Neural cell (in vitro differentiated cells): ENCODE measurements around the gene MTHFD1. TPM values are rescaled to one million over a fixed set of nuclear protein-coding genes. Genes with fewer than 3 reads are reported as not detected.

Experiments
- H2AFZ ChIP-seq: fragments of 200-600, 300-800 bp; sonication (generic), shearing (Covaris generic); 2 replicates; pipeline ENCODE4 v1.6.0; 2014; ENCODE audit warnings: low read depth, mild to moderate bottlenecking, antibody characterized with exemption, low read length, moderate library complexity
- H3F3A ChIP-seq: fragments of 200-600 bp; shearing (Covaris generic); 2 replicates; pipeline ENCODE4 v1.6.1; 2016; ENCODE audit warnings: mild to moderate bottlenecking, moderate library complexity, mixed read lengths, antibody characterized with exemption, low read length; ENCODE audit not compliant: insufficient read depth, poor library complexity, severe bottlenecking
- H3K27ac ChIP-seq: fragments of 200-600, 300-800 bp; sonication (generic), shearing (Covaris generic); 2 replicates; pipeline ENCODE4 v1.5.1; 2014; ENCODE audit warnings: mild to moderate bottlenecking, low read length, moderate library complexity
- H3K27me3 ChIP-seq: fragments of 300-800, 200-600 bp; sonication (generic), shearing (Covaris generic); 2 replicates; pipeline ENCODE4 v1.6.0; 2014; ENCODE audit warnings: mild to moderate bottlenecking, low read depth, low read length, moderate library complexity; ENCODE audit not compliant: insufficient read depth
- H3K36me3 ChIP-seq: fragments of 300-800, 200-600 bp; sonication (generic), shearing (Covaris generic); 2 replicates; pipeline ENCODE4 v1.5.1; 2014; ENCODE audit warnings: mild to moderate bottlenecking, antibody characterized with exemption, low read length, moderate library complexity; ENCODE audit not compliant: insufficient read depth
- H3K4me2 ChIP-seq: fragments of 300-800, 200-600 bp; sonication (generic), shearing (Covaris generic); 2 replicates; pipeline ENCODE4 v1.6.0; 2014; ENCODE audit warnings: mild to moderate bottlenecking, low read length
- H3K4me3 ChIP-seq: fragments of 300-800, 200-600 bp; sonication (generic), shearing (Covaris generic); 2 replicates; pipeline ENCODE4 v1.5.1; 2014; ENCODE audit warnings: mild to moderate bottlenecking, low read length, moderate library complexity
- H3K79me2 ChIP-seq: fragments of 200-600 bp; shearing (Covaris generic); replicated peaks from 2 replicates; pipeline ENCODE4 v1.6.0; 2014; ENCODE audit warnings: mild to moderate bottlenecking, low read length, moderate library complexity; ENCODE audit not compliant: insufficient read depth
- H3K9ac ChIP-seq: fragments of 300-800, 200-600 bp; sonication (generic), shearing (Covaris generic); 2 replicates; pipeline ENCODE4 v1.6.1; 2016; ENCODE audit warnings: mild to moderate bottlenecking, low read length, mixed read lengths
- H3K9me2 ChIP-seq: fragments of 200-600 bp; shearing (Covaris generic); 2 replicates; pipeline ENCODE4 v1.6.1; 2016; ENCODE audit warnings: mild to moderate bottlenecking, low read length, mixed read lengths; ENCODE audit not compliant: insufficient read depth
- H3K9me3 ChIP-seq: fragments of 200-600, 300-800 bp; sonication (generic), shearing (Covaris generic); 2 replicates; pipeline ENCODE4 v1.6.1; 2016; ENCODE audit warnings: mild to moderate bottlenecking, mixed run types, low read length, moderate library complexity, mixed read lengths
- H4K20me1 ChIP-seq: fragments of 200-600 bp; shearing (Covaris generic); 2 replicates; pipeline ENCODE4 v1.6.1; 2016; ENCODE audit warnings: mild to moderate bottlenecking, mixed run types; ENCODE audit not compliant: insufficient read depth
- CTCF ChIP-seq: fragments of 450-650 bp; IDR thresholded peaks from 2 replicates; pipeline ENCODE4 v1.5.1; 2014; ENCODE audit warnings: antibody characterized with exemption, mild to moderate bottlenecking, moderate library complexity; ENCODE audit not compliant: poor library complexity, severe bottlenecking
- EP300 ChIP-seq: fragments of 450-650 bp; conservative IDR thresholded peaks from 2 replicates; pipeline ENCODE4 v1.6.1; 2014; ENCODE audit warnings: antibody characterized with exemption, mild to moderate bottlenecking, moderate library complexity; ENCODE audit not compliant: poor library complexity, severe bottlenecking
- POLR2AphosphoS5 ChIP-seq: IDR thresholded peaks from 2 replicates; pipeline ENCODE4 v1.6.1; 2012
- RAD21 ChIP-seq: fragments of 450-650 bp; conservative IDR thresholded peaks from 2 replicates; pipeline ENCODE4 v1.6.1; 2014; ENCODE audit warnings: antibody characterized with exemption, mild to moderate bottlenecking, moderate library complexity
- REST ChIP-seq: IDR thresholded peaks from 2 replicates; pipeline ENCODE4 v1.6.1; 2012; ENCODE audit warnings: borderline replicate concordance
- SMC3 ChIP-seq: fragments of 450-650 bp; conservative IDR thresholded peaks from 2 replicates; pipeline ENCODE4 v1.6.1; 2014; ENCODE audit warnings: antibody characterized with exemption, mild to moderate bottlenecking, moderate library complexity; ENCODE audit not compliant: poor library complexity
- TAF1 ChIP-seq: IDR thresholded peaks from 2 replicates; pipeline ENCODE4 v1.6.1; 2012; ENCODE audit warnings: low read depth
- polyA plus RNA-seq: library from polyadenylated mRNA; depleted of rRNA; stranded (reverse); fragments of >200 nt; gene quantifications from 2 replicates; pipeline ENCODE4 v1.2.3, GENCODE V29; 2014

The MTHFD1 gene
- polyA plus RNA-seq, 1 donor from 2014 or later: 5.4 TPM

- Histone ChIP-seq H3K9me3 (no peaks in the 10 kb centered on the region), H3K9me2 (no peaks in the 10 kb centered on the region), H4K20me1 (no peaks in the 10 kb centered on the region), H2AFZ (no peak overlapping the region), H3K27ac (no peak overlapping the region), H3K36me3 (no peaks in the 10 kb centered on the region), H3K4me3 (no peak overlapping the region), H3K9ac (no peak overlapping the region), H3K79me2 (no peaks in the 10 kb centered on the region), H3K27me3 (no peaks in the 10 kb centered on the region), H3F3A (no peaks in the 10 kb centered on the region), H3K4me2 (no peak overlapping the region)
- TF ChIP-seq EP300: no peak
- TF ChIP-seq RAD21: no peak
- TF ChIP-seq CTCF: no peak
- no peak for TF ChIP-seq POLR2AphosphoS5
- no peak for TF ChIP-seq REST
- no peak for TF ChIP-seq TAF1
Measured at GRCh38 chr14:64412237-64412636, 24.1 kb downstream of the MTHFD1 start.

- no peaks in the 10 kb centered on the region for H3K36me3 ChIP-seq
- TF ChIP-seq SMC3: no peak
- TF ChIP-seq REST: no peak
- no peak for TF ChIP-seq RAD21
- H3K9ac ChIP-seq: no peak overlapping the region
- no peak overlapping the region for H3K4me2 ChIP-seq
- H2AFZ ChIP-seq: no peak overlapping the region
- no peaks in the 10 kb centered on the region for H3K9me3 ChIP-seq
- H3F3A ChIP-seq: no peaks in the 10 kb centered on the region
- H3K4me3 ChIP-seq: no peak overlapping the region
- no peaks in the 10 kb centered on the region for H3K27me3 ChIP-seq
- H3K9me2 ChIP-seq: no peaks in the 10 kb centered on the region
- no peaks in the 10 kb centered on the region for H3K79me2 ChIP-seq
- no peak overlapping the region for H3K27ac ChIP-seq
- H4K20me1 ChIP-seq: no peaks in the 10 kb centered on the region
Measured at GRCh38 chr14:64416348-64416932, 28.3 kb downstream of the MTHFD1 start.
